Measurements from ENCODE around the gene TPRG1L.

Gene TPRG1L

GRCh38 chr1:3645247-3645646, 20.4 kb downstream of the TPRG1L start:
- no peak for DNase-seq (ENCODE audit: low read depth)

- DNase-seq (ENCODE audit: low read depth): no peak
Measured at GRCh38 chr1:3645666-3646355, 21.0 kb downstream of the TPRG1L start.

GRCh38 chr1:3646596-3646995, 21.8 kb downstream of the TPRG1L start:
- no peak for DNase-seq (ENCODE audit: low read depth)

DNA sequence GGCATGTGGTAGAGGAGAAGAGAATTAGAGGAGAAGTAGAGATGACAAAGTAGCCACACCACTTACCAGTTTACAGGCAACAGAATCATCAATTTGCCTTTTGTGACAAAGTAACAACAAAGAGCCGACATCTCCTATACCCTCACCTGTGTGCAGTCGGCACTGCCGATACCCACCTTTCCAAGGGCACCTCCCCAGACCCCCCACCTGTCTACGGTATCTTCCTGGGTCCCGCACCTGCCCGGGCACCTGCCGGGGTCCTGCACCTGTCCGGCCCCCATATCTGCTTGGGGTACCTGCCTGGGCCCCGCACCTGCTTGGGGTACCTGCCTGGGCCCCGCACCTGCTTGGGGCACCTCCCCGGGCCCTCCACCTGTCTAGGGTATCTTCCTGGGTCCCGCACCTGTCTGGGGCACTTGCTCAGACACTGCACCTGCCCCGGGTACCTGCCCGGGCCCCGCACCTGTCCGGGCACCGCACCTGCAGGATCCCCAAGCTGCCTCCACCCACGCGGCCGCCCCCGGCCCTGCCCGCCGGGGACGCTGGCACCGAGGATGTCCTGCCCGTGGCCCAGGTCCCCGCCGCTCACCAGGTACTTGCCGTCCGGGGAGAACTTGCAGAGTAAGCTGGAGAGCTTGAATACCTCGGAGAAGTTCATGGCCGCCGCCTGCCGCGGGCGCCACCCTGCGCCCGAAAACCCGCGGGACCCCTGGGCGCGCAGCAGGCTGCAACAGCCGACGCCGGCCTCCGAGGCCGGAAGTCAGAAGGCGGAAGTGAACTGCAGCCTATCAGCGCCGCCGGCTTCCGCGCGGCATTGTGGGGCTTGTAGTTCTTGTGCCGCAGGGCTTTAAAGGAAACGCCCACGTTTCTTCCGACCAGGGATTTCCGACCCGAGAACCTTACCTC, 24.8 kb downstream of the TPRG1L start, which contains the start of gene WRAP73:
TSS of gene WRAP73 (minus strand) at position 762 of the 906 bp plus-strand sequence. CDS start at position 658, 104 bp downstream.
- DNase-seq (ENCODE audit: low read depth): peak; percentile 60

DNA sequence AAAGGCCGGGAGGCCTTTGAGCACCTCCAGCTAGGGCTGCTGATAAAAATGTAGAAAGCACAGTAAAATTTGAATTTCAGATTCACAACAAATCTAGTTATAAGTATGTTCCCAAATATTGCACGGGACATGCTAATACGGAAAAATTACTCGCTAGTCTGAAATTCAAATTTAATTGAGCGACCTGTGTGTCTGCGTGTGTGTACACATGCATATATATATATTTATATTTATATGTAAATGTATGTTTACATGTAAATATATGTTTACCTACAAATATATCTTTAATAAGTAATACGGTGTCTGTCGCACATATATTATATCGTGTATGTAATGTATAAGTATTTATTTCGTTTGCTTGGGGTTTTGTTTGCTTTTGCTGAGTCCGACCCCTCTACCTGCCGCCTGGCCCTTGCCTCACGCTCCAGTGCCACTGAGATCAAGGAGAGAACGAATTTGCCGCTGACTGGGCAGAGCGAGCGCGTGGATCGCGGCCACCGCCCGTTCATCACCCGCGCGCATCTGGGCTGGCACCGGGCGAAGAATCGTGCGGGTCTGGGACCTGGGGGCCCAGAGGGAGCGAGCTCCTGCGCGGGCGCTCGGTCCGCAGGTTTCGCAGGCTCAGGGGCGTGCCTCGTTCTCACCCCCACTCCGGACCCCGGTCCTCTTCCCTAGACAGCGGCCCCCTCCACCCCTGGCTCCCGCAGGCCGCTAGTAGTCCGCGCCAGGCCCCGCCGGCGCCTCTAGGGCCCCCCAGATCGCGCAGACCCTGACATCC, 25.6 kb downstream of the TPRG1L start:
- no peak for DNase-seq (ENCODE audit: low read depth)

DNA sequence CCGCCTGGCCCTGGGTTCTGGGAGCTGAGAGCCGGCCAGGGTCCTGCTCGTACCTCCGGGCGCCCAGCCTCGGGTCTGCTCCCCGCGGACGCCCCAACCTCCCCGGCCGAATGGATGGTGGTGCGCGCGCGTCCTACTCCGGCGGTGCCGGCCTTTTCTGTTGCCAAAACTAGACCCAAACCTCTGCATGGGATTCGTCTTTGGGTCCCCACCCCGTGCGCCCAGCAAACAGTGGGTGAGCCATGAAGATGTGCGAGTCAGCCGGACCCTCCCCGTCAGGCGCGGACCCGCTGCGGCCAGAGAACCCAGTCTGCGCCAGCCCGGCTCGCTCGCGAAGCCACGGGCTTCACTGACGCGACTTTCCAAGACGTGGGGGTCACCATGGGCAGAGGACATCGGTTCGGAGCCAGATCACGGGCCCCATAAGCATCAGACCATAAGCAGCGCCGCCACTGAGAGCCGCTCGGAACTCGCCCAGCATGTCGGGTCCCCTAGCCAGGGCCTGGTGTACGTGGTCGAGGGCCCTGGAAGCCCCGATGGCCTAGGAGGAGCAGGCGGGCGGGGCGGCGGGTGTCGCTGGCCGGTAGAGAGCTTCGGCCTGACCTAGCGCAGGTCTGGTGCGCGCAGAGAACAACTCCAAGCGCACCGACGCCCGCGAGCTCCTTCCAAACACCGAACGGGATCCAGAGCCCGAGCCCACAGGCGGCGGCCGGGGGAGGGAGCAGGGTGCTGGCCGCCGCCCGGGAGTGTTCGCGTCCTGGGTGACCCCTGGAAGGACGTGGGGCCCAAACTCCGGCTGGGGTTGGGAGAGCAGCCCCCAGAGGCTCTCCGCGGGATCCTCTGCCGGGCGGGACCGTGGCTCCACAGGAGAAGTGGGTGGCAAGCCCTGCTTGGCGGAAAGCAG, 26.5 kb downstream of the TPRG1L start:
- DNase-seq (ENCODE audit: low read depth): no peak

GRCh38 chr1:3651930-3652547, 27.2 kb downstream of the TPRG1L start, which contains the start of gene TP73:
TSS of gene TP73 (plus strand) at chr1:3652516. CDS start at chr1:3682366, 29,850 bp downstream.
- no peak for DNase-seq (ENCODE audit: low read depth)

DNA sequence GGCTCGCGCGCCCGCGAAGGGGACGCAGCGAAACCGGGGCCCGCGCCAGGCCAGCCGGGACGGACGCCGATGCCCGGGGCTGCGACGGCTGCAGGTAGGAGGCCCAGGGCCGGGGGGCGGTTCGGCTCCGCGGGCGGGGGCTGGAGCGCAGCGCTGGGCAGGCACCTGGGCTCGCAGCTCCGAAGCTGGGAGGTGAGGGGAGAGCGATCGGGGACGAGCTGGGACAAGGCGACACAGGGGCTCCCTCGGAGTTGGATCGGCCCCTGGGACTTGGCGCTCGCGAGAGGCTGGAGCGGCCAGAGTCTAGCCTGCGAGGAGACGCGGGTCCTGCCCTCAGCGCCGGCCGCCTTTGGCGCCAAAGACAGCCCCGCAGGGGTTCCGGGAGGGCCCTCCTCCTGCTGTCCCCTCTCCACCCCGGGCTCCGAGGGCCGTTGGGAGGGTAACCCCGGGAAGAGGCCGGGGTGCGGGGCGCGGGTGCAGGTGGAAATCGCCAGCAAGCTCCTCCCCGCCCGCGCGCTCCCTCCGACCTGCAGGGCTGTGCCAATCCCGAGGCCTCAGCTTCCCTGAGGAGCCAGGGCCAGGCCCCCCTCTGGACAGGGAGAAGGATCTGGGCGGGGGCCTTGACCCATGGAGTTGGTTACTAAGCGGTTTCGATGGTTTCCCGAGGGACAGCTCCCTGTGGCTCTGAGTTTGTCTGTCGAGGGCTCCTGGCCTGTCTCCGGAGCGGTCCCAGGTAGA, 27.9 kb downstream of the TPRG1L start:
- DNase-seq (ENCODE audit: low read depth): no peak

GRCh38 chr1:3653286-3653618, 28.4 kb downstream of the TPRG1L start:
- no peak for DNase-seq (ENCODE audit: low read depth)

GRCh38 chr1:3654549-3655281, 29.9 kb downstream of the TPRG1L start:
- no peak for DNase-seq (ENCODE audit: low read depth)

DNA sequence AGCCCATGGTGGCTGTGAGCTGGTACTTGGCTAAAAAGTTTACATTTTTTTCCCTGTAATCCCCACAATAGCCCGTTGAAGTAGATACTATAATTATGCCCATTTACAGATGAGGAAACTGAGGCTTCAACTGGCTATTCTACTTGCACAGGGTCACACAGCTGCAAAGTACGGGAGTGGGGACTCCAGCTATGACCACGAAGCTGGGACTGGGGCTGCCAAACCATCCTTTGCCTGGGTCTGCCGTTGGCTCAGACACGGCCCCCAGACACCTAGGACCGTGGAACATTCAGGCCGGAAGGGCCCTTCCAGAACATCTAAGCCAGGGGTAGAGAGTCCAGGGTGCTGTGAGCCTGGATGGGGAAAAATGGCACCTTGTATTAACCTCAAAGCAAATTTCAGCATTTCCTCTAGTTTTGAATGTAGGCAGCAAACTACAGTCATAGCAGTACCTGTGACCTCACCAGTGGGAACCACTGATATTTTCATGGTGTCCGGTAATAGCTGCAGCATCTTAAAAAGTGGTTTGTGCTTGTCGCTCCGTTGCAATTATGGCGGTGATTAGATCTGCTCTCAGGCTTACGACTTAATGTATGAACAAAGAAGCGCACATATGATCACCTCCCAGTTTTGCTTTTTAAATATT, 31.8 kb downstream of the TPRG1L start:
- DNase-seq (ENCODE audit: low read depth): no peak

DNA sequence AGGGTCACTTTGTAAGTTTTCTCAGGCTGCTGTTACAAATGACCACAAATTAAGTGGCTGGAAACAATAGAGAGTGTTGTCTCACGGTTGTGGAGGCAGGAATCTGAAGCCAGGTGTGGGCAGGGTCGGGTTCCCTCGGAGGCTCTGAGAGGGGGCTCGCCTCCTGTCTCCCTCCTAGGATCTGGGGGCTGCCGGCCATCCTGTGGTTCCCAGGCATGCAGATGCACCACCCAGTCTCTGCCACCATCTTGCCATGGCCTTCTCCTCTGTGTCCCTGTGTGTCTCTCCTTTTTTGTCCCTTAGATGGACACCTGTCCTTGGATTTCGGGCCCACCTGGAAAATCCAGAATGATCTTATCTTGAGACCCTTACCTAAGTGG, 32.3 kb downstream of the TPRG1L start:
- DNase-seq (ENCODE audit: low read depth): no peak

- no peak for DNase-seq (ENCODE audit: low read depth)
Measured at GRCh38 chr1:3657578-3658230, 32.9 kb downstream of the TPRG1L start.

GRCh38 chr1:3658231-3658615, 33.4 kb downstream of the TPRG1L start:
- no peak for DNase-seq (ENCODE audit: low read depth)

DNA sequence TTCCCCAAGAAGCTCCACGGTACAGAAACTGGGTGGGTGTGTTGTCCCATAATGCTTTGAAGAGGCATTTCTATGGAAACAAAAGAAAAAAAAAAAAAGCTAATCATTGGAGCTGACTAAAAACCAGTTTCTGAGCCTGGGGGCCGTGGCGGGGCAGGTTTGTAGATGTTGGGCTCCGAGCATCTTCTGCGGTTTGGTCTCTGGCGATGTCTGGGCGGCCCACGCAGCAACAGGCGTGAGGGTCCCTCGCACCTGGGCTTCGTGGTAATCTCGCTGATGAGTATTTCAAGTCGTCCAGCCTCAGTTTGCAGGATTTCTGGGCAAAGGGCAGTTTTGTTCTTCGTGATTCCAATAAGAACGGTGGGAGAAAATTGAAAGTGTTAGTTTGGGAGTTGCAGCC, 34.3 kb downstream of the TPRG1L start:
- no peak for DNase-seq (ENCODE audit: low read depth)

GRCh38 chr1:3660704-3661103, 35.9 kb downstream of the TPRG1L start:
- DNase-seq (ENCODE audit: low read depth): no peak

- no peak for DNase-seq (ENCODE audit: low read depth)
Measured at GRCh38 chr1:3661631-3662030, 36.8 kb downstream of the TPRG1L start.

- no peak for DNase-seq (ENCODE audit: low read depth)
Measured at GRCh38 chr1:3662080-3662671, 37.4 kb downstream of the TPRG1L start.
